Measurements from ENCODE around the gene SORL1. TPM values are rescaled to one million over a fixed set of nuclear protein-coding genes. Genes with fewer than 3 reads are reported as not detected.
"Not testable (repeated sequence)": the region's sequence is repeated elsewhere in the genome, so short reads cannot be mapped to it uniquely, and the experiment has no call there.

The SORL1 gene
- total RNA-seq, 1 donor from 2014 or later = 18.1 TPM

DNA sequence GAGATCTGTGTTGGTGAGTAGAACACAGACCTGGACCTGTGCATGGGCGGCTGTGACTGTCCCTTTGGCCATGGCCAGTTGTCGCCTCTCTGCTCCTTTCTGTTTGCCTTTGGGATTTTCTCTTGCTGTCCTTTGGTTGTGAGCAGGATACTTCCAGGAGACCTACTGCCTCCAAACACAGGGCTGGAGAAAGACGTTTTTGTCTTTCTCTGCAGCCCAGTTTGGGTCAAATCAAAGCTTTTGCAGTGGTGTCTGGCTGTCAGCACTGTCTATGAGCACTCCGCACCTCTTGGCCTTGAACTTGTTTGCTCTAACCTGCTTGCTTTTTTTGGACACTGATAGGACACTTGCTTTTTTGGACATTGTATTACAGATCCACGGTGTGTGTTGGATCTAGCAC lies 109.6 kb downstream of the SORL1 start:
- no peak for DNase-seq (ENCODE audit: low spot score)

DNA sequence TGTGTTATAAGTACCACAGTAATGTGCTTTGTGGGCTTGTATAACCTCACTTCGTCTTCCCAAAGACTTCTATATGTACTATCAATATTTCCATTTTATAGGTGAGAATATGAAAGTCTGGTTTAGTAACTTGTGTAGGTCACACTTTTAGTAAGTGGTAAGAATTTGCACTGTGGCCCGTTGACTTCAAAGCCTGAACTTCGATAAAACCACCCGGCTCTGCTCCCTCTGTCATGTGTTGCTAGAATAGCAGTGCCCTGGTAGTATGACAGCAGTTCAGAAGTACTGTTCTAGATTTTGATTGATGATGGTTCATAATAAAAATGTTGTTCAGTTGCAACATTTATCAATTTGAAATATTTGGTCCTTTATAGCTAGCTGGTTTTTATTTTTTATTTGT lies 110.9 kb downstream of the SORL1 start:
- DNase-seq (ENCODE audit: low spot score) = no peak

DNA sequence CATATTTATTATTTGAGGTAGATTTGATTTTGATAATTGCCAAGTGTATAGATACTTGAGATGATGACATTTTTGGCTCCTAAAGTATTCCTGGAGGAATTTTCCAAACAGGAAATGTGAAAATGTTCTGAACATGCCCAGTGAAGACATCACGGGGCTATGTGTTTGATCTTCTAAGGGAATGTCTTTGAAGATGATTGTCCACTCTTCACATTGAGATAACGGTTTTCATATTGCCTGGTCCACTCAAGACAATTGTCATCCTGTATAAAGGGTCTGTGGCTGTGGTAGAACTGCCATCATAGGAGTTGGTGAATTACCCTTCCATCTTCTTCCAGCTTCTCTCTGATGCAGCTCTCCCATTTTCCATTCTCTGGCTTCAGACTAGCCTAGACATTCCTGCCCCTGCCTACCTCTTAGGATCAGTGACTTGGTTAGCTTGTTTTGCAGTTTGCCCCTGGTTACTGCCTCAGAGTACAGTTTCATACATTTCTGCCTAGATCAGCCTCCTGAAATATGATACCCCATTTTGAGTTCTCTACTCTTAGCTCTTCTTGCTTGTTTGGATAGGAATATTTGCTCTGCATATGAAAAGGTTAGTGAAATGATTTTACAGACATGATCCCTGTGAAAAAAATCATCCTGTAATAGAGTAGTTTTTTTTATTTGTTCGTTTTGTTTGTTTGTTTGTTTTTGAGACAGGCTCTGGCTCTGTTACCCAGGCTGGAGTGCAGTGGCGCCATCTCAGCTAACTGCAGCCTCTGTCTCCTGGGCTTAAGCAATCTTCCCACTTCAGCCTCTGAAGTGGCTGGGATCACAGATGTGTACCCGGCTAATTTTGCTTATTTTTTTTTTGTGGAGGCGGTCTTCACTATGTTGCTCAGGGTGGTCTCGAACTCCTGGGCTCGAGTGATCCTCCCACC lies 112.0 kb downstream of the SORL1 start:
- DNase-seq (ENCODE audit: low spot score) = peak; percentile 32

DNA sequence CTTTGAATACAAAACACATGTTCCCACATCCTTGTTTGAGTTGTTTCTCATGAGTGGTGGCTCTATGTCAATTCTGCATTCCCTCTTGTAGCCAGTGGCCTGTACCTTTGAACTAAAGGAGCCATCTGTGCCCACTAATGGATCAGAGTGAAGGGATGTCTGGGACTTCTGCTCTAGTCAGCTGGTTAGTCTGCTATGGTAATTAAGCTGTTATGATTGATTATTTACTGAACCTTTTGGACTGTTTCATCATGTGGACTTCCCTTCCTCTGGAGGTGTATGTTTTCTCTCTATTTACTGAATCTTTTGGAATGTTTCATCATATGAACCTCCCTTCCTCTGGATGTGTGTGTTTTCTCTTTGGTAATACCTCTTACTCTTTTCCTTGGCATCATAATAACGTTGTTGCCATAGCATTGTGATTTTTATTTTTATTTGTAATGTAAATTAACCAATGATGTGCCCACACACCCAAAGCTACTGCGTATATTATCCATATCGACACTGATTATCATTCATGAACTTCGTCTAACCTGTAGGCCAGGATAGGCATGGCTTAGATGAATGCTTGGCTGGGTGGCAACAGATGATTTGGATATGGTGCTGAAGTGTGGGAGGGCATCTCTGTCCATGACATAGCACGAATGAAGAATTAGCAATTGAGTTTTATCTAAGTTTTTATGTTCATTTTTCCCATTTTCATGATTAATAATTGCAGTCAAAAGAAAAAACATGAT lies 113.0 kb downstream of the SORL1 start:
- DNase-seq (ENCODE audit: low spot score) = no peak

DNA sequence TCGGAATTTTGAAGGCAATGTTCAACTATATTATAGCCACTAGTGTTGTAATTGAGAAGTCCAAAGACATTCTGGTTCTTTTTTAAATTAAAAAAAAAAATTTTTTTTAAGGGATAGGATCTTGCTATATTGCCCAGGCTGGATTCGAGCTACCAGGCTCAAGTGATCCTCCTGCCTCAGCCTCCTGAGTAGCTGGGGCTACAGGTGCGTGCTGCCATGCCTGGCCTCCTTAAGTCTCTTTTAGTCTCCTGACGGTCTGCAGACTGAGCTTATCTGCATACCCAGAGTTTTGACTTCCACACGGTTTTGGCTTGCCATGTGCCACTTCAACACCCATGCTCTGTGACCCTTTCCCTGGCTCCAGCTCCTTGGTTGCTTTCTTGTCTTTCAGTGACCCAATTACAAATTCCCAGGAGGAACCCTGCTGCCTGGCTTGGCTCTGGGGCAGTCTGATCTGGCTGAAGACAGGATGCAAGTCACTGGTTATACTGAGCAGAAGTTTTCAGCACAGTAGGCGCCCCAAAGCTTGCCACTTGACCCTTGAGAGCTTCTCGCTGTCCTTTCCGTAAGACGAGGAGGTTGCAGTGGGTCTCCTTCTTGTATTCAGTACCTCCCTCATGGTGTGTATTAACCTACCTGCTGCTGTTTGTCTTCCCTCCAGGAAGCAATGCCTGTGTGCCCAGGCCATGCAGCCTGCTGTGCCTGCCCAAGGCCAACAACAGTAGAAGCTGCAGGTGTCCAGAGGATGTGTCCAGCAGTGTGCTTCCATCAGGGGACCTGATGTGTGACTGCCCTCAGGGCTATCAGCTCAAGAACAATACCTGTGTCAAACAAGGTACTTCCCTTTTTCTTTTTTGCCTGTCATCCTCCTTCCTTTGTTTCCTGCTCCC lies 114.4 kb downstream of the SORL1 start:
- no peak for DNase-seq (ENCODE audit: low spot score)

DNA sequence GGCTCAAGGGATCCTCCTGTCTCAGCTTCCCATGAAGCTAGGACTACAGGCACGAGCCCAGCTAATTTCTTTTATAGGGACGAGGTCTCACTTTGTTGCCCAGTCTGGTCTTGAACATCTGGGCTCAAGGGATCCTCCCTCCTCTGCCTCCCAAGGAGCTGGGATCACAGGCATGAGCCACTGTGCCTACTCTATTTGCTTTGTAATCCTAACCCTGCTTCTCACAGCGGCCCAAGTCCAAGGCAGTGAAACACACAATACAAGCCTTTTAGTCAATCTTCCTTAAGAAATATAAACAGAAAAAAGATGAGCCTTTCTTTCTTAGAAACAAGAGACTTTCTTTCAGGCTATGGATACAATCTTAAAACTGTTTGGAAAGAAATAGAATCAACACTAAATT lies 115.9 kb downstream of the SORL1 start:
- no peak for DNase-seq (ENCODE audit: low spot score)

DNA sequence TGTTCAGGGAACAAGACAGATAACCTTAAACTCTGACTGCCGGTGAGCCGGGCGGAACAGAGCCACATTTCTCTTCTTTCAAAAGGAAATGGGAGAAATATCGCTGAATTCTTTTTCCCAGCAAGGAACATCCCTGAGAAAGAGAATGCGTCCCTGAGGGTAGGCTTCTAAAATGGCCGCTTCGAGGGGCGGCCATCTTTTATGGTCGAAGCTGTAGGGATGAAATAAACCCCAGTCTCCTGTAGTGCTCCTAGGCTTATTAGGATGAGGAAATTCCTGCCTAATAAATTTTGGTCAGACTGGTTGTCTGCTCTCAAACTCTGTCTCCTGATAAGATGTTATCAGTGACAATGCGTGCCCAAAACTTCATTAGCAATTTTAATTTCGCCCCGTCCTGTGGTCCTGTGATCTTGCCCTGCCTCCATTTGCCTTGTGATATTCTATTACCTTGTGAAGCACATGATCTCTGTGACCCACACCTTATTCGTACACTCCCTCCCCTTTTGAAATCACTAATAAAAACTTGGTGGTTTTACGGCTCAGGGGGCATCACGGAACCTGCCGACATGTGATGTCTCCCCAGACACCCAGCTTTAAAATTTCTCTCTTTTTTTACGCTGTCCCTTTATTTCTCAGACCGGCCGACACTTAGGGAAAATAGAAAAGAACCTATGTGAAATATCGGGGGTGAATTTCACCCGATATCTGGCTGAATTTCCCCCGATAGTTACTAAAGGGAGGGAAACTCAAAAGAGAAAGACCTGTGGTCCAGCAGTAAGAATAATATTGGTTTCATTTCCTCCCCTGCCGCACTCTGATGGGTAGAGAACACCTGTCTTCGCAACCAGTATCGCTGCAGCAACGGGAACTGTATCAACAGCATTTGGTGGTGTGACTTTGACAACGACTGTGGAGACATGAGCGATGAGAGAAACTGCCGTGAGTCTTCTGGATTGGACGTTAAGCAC lies 117.5 kb downstream of the SORL1 start:
- not testable (repeated sequence) for DNase-seq (ENCODE audit: low spot score)

DNA sequence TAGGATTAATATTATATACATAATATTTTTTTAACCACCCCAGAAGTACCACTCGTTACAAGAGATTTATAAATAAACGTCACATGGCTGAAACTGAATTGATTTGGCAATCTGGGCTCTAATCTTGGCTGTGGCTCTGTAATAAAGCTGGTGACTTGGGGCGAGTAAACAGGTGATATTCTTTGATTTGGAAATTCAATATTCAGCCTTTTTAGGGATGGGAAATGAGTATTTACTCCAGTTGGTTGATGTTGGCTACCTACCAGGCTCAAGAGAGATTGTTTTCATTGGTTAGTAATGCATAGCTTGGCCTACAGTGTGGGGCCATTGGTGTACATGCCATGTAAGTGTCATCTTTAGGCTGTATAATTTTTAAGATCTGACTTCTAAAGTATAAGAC lies 118.3 kb downstream of the SORL1 start:
- DNase-seq (ENCODE audit: low spot score) = no peak

DNA sequence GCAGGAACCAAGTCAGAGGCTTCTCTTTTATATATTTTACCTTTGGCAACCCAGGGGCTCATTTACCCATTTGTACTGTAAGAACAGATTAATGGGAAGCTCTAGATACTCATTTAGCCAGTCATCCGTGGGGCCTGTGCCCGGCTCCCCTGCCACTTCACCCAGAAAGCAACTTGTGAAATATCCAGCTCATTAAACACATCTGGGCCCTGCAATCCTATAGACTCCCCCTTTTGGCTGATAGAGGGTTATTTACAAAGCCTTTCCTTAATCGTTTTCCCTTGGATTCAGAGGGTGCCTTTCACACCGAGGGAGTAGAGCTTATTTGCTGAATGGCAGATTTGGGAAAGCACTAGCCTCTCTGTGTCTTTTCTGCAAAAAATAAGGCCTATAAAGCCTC lies 119.4 kb downstream of the SORL1 start:
- no peak for DNase-seq (ENCODE audit: low spot score)

DNA sequence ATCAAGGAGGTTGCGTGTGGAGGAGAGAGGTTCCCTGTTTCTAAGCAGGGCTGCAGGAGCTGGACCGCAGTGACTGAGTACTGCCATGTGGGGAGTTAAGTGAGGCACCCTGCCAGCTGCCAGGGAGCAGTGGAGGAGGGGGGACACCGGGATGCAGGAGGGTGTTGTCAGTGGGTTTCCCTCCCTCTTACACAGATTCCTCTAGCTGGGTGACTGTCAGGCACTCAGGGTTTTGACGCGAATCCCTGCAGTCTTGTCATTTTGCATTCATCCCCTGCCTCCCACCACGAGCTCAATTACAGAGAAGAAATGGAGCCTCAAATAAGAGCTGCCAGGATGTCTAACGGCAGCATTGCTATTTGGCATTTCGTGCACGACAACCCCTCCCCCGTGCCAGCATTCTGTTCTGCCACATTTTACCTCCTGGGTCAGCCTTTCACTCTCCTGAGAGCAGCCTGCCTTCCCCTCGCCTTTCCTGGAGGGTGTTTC lies 120.5 kb downstream of the SORL1 start:
- DNase-seq (ENCODE audit: low spot score) = no peak

DNA sequence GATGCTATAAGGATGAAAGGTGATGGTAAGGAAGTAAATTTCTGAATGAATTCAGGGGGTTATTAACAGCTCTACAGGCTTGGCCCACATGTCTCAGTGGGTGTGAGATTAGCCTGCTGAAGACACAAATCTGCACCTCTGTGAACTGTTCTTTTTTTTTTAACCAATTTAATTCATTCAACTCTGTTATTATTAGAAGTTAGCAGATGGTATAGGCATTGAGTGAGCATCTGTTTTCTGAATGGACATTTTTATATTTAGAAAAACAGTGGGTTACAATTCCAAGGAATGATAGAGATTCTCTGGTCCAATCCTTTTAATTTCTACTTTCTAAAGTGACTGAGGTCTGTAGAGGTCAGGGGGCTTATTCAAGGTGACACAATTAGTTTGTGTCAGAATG lies 122.7 kb downstream of the SORL1 start:
- DNase-seq (ENCODE audit: low spot score) = no peak

DNA sequence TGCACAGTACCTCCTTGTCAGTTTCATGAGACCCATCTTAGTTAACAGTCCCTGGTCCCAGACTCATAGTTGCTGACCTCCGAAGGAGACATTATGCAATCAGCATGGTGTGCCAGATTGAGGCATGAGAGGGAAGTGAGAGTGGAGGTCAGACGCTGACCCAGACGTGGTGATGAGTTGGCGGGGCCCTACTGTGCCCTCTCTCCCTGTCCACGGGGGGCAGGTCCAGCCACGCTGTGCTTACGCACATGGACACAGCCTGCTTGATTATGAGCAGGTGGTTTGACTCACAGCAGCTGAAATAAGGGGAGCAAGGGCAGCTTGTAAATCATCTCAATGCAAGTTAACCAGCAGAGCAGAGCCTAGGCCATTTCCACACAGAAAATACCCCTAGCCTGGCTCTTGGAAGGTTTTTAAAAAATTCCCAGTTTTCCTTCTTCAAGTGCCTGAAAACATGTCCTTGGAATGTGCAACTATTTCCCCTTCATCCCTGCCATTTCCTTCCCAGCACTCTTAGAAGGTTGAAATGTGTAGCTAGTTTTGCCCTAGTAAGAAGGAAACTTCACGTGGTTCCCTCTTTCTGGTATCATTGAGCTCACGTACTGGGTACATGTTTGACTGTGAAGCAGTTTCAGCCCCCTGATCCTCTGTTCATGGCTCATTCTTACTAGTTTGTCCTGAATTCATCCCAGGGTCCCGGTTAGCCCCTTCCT lies 123.3 kb downstream of the SORL1 start:
- DNase-seq (ENCODE audit: low spot score) = peak; percentile 60

DNA sequence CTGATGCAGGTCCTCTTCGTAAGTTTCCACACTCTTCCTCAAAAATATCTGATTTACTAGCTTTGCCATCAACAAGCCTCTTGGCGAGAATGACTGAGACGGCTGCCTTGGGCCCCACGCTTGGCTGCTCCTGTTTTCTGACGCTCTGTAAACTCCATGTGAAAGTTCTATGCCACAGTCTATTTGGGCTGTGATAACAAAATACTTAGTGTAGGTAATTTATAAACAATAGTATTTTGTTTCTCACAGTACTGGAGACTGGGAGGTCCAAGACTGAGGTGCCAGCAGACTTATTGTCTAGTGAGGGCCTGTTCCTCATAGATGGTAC lies 123.8 kb downstream of the SORL1 start:
- DNase-seq (ENCODE audit: low spot score) = no peak

DNA sequence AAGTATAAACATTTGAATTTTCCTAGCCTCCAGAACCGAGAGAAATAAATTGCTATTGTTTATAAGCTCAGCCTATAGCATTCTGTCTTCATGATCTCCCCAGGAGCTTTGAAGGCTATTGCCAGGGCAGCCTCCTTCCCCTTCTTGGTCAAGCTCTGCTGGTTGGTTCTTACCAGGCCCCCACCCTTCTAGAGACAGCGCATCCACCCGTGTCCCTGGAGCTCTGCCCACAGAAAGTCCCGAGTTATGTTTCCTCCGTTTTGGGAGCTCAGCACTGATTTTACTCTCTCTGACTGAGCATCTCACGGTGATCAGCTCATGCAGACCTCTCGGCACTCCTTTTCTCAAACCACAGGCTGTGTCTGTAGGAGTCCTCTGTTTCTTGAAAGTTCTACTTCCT lies 124.4 kb downstream of the SORL1 start:
- DNase-seq (ENCODE audit: low spot score) = no peak

DNA sequence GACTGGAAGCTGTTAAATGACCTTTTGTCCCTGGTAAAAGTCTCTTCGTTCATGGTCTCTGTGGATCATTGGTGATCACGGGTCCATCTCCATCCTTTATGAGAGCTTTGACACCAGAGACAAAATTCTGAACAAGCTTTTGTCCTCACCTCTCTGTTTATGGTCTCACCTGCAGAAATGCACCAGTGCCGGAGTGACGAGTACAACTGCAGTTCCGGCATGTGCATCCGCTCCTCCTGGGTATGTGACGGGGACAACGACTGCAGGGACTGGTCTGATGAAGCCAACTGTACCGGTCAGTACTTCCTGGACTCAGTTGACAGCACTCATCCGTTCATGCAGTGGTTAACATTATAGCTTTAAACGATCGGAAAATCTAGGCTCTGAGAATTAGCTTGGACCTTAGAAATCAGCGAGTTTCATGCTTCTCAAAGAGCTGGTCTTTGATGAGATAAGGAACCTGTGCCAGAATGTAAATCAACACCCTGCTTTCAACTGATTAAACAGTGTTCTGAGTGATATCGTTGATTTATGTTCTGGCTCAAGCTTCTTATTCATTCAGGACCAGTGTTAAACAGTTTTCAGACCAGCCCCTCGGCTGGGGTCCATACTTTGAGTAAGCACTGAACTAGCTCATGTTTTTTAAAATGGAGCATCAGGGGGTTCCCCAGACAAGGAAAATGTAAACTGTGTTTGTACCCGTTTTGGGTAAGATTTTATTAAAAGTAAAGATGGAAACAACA lies 125.2 kb downstream of the SORL1 start:
- no peak for DNase-seq (ENCODE audit: low spot score)

DNA sequence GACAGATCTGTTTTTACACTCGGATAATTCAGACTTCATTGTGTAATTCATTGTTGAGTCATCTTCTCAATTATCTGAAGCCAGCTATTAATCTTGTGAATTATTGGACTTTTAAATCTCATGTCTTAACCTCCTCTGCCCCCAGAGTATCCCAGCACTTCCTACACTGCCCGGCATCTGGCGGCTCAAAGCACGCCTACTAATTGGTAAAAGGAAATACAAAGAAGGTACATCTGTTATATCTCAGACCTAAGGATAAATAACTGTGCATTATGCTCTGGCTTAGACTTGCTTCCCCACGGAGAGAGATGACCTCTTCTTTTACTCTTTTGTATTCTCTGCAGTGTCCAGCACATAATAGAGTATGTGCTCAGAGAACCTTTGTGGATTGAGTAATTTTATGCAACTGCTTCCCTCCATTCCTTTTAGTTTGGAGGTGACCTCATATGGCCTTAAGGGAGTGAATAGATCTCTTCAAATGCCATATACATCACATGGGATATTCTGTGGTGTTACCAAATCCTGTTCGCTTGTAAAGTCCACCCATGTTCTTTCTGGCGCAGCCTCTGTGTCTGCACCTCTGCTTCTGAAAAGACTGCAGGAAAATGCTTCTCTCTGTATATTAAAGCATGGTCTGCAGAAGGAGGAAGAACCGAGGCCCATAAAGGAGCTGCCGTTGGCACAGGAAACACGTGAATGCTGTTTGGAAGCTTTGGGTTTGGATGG lies 126.3 kb downstream of the SORL1 start:
- DNase-seq (ENCODE audit: low spot score) = peak; percentile 59

DNA sequence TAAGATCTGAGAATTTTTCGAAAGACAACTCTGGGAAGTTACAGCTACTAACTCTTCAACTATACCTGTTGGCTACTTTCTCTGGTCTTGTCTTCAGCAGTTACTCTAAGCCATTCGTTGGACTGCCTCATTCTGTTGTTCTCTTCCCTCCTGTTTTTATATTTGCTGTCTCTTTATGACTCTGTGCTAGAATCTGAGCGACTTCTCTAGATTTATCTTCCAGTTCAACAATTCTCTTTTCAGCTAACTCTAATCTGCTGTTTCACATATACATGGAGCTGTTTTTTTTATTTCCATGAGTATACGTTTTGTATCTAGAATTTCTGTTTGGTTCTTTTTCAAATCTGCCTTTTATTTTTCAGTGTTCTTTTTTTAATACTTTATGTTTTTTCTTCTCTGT lies 128.0 kb downstream of the SORL1 start:
- no peak for DNase-seq (ENCODE audit: low spot score)

DNA sequence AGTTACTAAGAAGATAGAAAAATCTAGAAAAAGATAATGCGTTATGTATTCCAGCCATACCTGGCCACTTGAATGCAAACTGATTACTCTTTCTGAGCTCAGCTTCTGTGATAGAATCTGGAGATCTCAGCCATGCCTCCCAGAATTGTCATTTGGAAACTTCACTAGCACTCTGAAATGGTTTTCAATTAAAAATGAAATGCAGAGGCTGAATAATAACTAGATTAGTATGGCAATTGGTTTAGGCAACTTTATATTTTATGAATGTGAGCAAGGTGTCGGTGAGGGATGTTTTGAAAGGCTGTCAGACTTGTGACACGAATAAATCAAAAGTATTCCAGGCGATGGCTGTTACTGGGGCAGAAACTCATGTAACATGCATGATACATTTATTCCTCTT lies 129.5 kb downstream of the SORL1 start:
- DNase-seq (ENCODE audit: low spot score) = no peak

DNA sequence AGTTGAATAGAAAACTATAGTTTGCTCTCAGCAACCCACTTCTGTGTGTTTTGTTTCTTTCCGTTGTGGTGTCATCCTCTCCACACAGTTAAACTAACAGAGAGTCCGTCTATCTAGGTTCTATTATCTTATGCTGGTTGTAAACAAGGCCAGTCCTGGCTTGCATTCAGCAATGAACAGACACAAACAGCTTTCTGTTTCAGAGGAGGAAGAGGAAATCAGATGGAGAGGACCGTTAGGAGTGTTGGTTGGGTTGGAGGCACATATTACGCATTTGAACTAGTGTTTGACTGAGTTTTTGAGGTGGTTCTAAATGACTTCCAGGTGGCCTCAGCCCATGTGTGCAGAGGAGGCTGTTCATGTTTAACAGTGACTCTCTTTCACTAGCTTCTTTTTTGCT lies 130.2 kb downstream of the SORL1 start:
- no peak for DNase-seq (ENCODE audit: low spot score)
